Vagina (tissue), 2 donors: ENCODE measurements around the gene ISOC2.

Experiments
- CTCF ChIP-seq, 3 experiments: fragments of 450-650 bp in 2 of 3; fragments of 200-600 bp in 1 of 3; sonication (generic) in 1 of 3; IDR thresholded peaks; one replicate each; pipeline ENCODE4 v1.5.1; 2017 to 2019; ENCODE audit warnings: antibody characterized with exemption in 3 of 3, mild to moderate bottlenecking in 2 of 3, moderate library complexity in 2 of 3
- POLR2A ChIP-seq, 2 donors: fragments of 450-650 bp; IDR thresholded peaks; one replicate each; pipeline ENCODE4 v1.6.1; 2017; ENCODE audit warnings: antibody characterized with exemption in 2 of 2, mild to moderate bottlenecking in 2 of 2, moderate library complexity in 2 of 2
- POLR2AphosphoS5 ChIP-seq, 2 donors: sonication (generic); formaldehyde crosslinking; IDR thresholded peaks; one replicate each; pipeline ENCODE4 v1.9.0; 2017; ENCODE audit warnings: antibody characterized with exemption in 2 of 2, mild to moderate bottlenecking in 2 of 2, low read depth in 1 of 2; ENCODE audit not compliant: insufficient read depth in 1 of 2

- TF ChIP-seq CTCF (IDR thresholded peaks at IDR 0.05) = no peak
- no peak for TF ChIP-seq POLR2A (IDR thresholded peaks at IDR 0.05)
- TF ChIP-seq POLR2AphosphoS5 (IDR thresholded peaks at IDR 0.05; ENCODE audit: insufficient read depth in 1 of 2, low read depth in 1 of 2) = peak in 1 of 2 donors; percentile 11
These were observed 30.3 kb upstream of the ISOC2 start for GRCh38 chr19:55491546-55492360.
